Activated CD8-positive, alpha-beta memory T cell treated with anti-CD3 and anti-CD28 coated beads, Interleukin-2, amount 50 U/mL, for 1 hour (primary cell): ENCODE measurements around the gene PLXNB3.
"Not testable (repeated sequence)": the region's sequence is repeated elsewhere in the genome, so short reads cannot be mapped to it uniquely, and the experiment has no call there.

Experiments used
- DNase-seq: peaks from one replicate; pipeline ENCODE4 v3.0.0-alpha.2; 2020; ENCODE audit errors: extremely low read depth

The PLXNB3 gene

GRCh38 chrX:153732401-153732800, 31.6 kb upstream of the PLXNB3 start:
- no peak for DNase-seq

GRCh38 chrX:153733651-153734240, 30.3 kb upstream of the PLXNB3 start:
- DNase-seq, result no peak

GRCh38 chrX:153734871-153735270, 29.2 kb upstream of the PLXNB3 start:
- DNase-seq, result no peak

GRCh38 chrX:153735274-153735673, 28.8 kb upstream of the PLXNB3 start:
- no peak for DNase-seq

GRCh38 chrX:153736071-153736820, 27.8 kb upstream of the PLXNB3 start:
- DNase-seq, result no peak

GRCh38 chrX:153736871-153737441, 27.1 kb upstream of the PLXNB3 start:
- no peak for DNase-seq

DNA sequence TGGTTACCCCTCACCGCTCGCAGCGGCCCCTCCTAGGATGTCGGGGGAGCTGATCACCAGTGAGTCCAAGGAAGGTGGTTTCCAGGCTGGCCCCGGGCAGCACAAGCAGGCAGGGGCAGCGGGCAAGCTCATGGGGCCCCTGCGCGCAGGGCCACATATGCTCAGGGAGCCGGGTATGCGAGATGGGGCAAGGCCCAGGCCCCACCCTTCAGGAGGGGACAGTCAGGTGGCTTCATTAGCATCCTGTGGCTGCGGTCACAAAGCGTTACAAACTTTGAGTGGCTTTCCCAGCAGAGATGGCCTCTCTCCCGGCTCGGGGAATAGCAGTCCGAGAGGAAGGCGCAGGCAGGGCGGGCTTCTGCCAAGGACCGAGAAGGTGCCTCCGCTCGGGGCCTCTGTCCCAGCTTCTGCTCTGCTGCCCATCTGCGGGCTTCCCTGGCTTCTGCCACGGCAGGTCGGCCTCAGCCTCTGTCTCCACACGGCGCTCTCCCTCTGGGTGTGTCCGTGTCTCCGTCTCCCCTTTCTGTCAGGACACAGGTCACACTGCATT, 25.9 kb upstream of the PLXNB3 start:
- DNase-seq, result no peak

GRCh38 chrX:153739754-153740486, 24.1 kb upstream of the PLXNB3 start:
- DNase-seq, result no peak

DNA sequence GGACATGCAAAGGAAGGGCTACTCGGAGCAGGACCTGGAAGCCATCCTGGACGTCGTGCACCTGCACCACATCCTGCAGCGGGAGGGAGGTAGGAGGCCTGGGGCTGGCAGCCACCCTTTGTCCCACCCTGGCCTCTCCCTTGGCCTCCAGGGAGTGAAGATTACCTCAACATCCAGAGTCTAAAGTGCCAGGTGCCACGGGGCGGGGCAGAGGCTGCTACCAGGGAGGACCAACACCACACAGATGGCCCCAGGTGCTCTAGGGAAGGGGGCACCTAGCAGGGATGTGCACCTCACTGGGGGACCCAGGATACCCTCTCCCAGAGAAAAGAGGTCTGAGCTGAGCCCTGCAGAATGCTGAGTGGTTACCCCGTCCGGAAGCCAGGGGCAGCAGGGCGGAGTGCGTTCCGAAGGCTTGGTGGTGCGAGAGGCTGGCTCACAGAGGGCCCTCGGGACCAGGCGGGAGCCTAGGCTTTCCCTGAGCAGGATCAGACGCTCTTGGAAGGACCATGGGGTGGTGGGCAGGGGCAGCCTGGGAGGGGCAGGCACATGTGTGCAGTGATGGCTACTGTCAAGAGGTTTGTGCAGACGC, 23.3 kb upstream of the PLXNB3 start:
- no peak for DNase-seq

DNA sequence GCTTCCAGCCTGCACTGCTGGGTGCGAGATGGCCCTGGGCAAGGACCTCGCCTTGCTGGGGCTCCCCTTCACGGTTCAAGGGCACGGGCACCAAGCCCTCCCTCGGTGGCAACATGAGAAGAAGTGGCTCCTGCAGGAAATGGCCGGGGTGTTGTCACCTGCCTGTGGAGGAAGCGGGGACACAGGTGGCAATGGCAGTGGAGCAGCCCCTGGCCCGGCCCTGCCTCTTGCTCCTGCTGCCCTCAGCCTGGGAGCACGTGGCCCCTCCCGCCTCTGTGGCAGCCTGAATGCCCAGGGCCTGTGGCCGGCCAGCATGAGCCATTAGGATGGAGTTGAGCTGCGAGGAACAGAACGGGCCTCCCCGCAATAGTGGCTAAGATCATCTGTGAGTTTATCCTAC, 22.6 kb upstream of the PLXNB3 start:
- no peak for DNase-seq

DNA sequence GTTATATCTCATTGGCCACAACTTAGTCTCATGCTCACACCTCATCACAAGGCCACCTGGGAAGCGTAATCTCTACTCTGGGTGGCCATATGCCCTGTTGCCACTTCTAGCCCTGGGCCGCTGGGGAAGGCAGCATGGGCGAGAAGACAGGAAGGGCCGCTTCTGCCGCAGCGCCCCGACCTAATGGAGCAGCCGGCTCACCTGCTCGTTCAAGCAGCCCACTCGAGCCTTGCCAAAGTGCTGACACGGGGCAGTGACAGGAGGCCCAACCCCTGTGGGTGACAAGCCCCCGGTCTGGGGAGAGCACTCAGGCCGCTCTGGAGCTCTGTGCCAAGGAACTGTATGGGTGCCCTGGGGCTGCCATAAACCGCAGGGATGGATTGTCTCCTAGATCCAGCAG, 21.9 kb upstream of the PLXNB3 start:
- not testable (repeated sequence) for DNase-seq

DNA sequence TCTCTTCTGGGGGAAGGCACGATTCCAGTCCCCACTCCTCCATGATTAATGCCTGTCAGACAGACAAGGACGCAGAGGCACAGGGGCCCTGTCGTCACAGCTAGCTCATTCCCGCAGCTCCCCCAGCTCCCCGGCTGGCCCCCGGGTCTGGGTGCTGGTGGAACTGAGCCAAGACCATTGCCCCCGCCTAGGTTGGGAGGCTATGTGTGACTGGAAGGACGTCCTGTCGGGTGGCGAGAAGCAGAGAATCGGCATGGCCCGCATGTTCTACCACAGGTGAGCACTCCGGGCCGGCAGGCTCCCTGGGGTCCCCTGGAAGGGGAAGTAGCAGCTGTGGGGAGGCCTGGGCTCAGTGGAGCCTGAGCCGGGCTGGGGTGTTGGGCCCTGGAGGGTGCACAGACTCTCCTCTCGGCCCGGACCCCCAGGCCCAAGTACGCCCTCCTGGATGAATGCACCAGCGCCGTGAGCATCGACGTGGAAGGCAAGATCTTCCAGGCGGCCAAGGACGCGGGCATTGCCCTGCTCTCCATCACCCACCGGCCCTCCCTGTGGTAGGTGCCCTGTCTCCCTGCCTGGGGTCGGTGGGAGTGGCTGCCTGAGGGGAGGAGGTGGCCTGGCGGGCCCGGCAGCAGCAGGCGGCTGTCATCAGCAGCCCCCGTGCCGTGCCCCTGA, 21.1 kb upstream of the PLXNB3 start:
- DNase-seq, result not testable (repeated sequence)

DNA sequence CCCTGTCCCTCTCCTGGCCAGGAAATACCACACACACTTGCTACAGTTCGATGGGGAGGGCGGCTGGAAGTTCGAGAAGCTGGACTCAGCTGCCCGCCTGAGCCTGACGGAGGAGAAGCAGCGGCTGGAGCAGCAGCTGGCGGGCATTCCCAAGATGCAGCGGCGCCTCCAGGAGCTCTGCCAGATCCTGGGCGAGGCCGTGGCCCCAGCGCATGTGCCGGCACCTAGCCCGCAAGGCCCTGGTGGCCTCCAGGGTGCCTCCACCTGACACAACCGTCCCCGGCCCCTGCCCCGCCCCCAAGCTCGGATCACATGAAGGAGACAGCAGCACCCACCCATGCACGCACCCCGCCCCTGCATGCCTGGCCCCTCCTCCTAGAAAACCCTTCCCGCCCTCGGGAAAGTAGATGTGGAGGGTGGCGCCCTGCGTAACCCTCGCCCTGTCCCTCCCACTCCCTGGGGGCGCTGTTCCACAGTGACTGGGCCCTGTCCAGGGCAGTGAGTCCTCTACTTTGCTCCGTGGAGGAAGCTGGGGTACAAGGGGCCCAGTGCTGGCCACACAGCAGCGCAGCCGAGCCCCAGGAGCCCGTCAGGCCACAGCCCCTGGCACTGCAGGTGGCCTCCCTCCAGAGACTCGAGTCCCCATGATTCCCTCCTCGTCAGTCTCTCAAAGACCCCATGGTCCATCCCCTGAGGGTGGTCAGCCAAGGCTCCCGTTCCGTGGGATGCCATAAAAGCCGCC, 20.4 kb upstream of the PLXNB3 start:
- DNase-seq, result not testable (repeated sequence)

- no peak for DNase-seq
Observed at GRCh38 chrX:153744210-153745066, 19.6 kb upstream of the PLXNB3 start.

DNA sequence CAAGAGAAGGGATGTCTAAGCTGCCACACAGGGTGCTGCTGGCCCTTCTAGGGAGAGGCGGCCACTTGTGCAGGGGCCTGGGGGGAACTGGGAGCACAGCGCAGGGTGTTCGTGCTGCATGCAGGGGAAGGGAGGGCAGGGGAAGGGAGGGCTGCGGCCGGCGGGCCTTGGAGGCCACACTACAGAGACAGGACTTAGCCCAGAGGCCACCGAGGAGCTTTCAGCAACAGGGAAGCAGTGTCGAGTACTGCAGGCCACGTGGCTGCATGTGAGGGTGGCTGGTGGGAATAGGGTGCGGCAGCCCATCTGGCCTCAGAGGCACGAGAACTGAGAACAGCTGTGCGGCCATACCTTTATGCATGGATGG, 19.0 kb upstream of the PLXNB3 start:
- DNase-seq, result not testable (repeated sequence)

GRCh38 chrX:153746359-153746758, 17.7 kb upstream of the PLXNB3 start:
- DNase-seq, result no peak

- not testable (repeated sequence) for DNase-seq
Observed at GRCh38 chrX:153746991-153747390, 17.1 kb upstream of the PLXNB3 start.

DNA sequence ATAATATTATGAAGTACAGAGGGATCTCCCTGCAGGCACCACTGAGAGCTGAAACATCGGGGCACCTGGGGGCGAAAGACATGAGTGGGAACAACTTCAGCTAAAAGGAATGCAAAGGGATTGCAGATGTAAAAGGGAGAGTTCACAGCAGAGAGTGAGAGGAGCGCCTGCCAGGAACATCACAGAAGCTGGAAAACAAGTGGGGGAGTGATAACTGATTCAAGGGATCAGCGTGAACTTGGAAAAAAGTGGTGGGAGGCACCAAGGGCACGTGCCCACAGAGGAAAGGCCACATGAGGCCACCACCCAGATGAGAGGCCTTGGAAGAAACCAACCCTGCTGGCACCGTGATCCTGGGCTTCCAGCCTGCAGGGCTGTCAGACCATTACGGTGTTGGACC, 15.0 kb upstream of the PLXNB3 start:
- not testable (repeated sequence) for DNase-seq

DNA sequence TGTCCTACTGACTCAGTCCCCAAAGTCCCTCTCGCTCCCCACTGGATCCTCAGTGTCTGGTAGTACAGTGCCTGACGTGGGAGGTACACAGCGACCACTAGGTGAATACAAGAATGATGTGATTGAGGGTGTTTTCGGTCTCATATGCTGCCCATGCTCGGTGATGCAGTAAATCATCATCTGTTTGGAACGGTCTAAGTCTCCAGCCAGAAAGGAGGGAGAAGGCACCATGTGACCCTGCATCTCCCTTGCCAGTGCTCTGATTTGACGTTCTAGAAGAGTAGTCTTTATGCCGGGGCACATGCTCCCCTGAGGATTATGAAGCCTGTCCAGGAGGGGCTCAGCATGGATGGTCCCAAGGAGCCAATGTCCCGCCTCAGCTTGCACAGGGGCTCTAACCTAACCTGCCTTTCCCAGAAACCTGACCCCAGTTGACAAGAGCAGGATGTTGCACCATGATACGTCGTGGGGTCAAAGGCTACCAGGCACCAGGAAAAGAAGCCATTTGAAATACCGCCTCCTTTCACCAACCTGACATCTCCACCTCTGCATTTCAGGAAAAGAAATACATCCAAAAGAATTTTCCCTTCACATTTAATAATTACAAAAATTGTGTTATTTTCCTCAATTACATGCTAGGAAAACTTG, 13.8 kb upstream of the PLXNB3 start:
- DNase-seq, result no peak
